GM19463 (cell line): Measurements from ENCODE around the gene PHF23.
A peak's percentile ranks its signal among the peaks of the same experiment; 100 is the strongest.

Experiments used
- ATAC-seq: cut with Tn5 transposase; IDR thresholded peaks from one replicate; pipeline ENCODE4 v1.9.1; 2021; ENCODE audit warnings: mild to moderate bottlenecking, moderate library complexity; ENCODE audit not compliant: unreplicated experiment

Gene PHF23

GRCh38 chr17:7221278-7222092, 17.8 kb downstream of the PHF23 start:
- ATAC-seq: no peak

DNA sequence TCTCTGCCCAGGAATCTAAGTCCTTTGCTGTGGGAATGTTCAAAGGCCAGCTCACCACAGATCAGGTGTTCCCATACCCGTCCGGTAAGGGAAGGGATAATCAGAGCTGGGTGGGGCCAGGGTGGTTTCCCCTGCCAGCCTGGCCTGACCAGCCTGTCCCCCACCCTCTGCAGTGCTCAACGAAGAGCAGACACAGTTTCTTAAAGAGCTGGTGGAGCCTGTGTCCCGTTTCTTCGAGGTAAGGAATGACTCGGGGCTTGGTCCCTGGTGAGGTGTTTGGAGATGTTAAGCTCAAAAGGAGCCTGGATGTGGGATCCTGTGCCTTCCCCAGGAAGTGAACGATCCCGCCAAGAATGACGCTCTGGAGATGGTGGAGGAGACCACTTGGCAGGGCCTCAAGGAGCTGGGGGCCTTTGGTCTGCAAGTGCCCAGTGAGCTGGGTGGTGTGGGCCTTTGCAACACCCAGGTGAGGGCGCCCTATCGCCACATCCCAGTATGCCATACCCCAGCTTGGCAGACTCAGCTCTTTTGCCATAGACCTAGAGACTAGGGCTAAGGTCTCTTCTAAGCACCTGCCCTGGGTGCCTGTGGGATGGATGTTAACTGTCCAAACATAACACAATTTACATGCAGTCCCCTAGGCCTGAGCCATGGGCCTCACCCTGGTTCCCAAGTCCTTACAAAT, 18.5 kb downstream of the PHF23 start:
- no peak for ATAC-seq

DNA sequence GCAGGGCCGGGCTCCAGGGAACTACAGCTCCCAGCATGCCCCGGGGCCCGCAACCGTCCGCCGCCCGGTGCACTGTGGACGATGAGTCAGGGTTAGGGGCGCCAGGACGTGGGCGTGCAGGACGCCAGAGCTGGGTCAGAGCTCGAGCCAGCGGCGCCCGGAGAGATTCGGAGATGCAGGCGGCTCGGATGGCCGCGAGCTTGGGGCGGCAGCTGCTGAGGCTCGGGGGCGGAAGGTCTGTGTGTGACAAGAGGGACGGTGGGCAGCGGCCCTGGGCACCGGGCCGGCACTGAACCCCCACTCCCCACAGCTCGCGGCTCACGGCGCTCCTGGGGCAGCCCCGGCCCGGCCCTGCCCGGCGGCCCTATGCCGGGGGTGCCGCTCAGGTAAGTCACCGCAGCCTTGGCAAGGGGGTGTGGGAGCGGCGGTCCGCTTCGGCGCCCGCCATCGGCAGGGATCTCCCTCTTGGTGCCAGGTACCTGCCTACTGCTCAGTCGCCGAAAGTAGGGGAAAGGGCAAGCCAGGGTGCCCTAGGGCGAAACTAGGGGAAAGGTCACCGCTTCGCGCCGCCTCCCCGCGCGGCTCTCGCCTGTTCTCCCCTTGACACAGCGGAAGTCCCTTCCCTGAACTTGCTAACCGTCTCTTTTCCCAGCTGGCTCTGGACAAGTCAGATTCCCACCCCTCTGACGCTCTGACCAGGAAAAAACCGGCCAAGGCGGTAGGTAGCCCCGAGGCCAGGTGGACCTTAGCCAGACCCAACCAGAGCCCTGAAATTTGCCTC, 19.3 kb downstream of the PHF23 start, which contains the start of the genes ACADVL and DLG4:
ACADVL (plus strand) TSS at position 127 of the 781 bp plus-strand sequence; CDS start at position 174, 47 bp downstream.
DLG4 (minus strand) TSS at position 25 of the 781 bp plus-strand sequence.
- peak; percentile 72 for ATAC-seq

GRCh38 chr17:7219229-7219811, 19.9 kb downstream of the PHF23 start:
- ATAC-seq: no peak

- no peak for ATAC-seq
These were observed 20.5 kb downstream of the PHF23 start for GRCh38 chr17:7218758-7219157.

DNA sequence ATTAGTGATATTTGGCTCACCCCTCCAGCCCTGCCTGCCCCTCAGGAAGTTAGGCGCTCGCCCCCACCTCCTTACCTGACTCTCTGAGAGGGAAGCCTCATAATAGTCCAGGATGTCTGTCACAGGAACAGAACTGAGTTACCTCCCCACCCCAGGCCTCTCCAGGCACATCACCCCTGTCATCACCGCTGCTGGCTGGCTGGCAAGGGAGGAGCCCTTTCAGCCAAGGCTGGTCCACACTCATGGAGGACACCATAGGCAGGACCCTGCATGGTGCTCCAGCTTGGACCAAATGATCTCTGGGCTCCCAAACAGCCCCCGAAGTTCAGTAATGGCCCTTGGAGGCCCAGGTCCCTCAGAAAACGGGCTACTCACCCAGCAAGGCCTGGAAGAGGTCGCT, 21.1 kb downstream of the PHF23 start:
- ATAC-seq: no peak

DNA sequence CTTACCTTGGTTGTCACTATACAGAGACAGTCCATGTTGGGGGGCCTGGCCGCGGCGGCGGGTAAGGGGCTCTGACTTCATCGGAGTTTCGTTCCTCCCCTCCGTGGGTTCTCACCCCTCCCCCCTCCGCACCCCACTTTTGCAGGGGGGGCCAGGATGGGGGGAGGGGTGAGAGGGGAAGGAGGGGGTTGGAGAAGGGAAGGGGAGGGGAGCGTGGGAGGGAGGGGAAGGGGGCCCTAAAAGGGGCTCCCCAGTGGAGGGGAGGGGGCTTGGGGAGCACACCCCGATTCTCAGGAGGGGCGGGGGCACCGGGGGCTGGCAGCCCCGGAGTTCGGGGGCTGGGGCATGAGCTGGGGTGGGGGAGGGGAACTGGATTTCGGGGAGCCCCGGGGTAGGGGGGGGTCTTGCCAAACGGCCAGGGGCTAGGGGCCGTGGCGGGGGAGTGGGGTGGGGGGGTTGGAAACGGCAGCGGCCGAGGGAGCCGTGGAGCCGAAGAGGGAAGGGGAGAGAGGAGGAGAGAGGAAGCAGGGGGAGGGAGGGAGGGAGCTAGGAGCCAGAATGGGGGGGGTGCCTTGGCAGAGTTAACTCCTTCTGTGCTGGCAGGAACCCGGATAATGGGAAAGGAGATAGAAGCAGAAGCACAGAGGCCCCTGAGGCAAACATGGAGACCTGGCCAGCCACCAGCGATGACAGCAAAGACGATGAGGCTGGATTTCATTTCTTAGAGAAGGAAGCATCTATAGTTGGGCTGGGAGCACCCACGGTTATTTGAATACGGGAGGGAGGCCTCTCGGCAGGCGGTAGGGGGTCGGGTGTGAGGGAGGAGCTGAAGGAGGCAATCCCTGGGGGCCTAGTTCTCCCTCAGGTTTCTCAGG, 21.9 kb downstream of the PHF23 start:
- no peak for ATAC-seq

DNA sequence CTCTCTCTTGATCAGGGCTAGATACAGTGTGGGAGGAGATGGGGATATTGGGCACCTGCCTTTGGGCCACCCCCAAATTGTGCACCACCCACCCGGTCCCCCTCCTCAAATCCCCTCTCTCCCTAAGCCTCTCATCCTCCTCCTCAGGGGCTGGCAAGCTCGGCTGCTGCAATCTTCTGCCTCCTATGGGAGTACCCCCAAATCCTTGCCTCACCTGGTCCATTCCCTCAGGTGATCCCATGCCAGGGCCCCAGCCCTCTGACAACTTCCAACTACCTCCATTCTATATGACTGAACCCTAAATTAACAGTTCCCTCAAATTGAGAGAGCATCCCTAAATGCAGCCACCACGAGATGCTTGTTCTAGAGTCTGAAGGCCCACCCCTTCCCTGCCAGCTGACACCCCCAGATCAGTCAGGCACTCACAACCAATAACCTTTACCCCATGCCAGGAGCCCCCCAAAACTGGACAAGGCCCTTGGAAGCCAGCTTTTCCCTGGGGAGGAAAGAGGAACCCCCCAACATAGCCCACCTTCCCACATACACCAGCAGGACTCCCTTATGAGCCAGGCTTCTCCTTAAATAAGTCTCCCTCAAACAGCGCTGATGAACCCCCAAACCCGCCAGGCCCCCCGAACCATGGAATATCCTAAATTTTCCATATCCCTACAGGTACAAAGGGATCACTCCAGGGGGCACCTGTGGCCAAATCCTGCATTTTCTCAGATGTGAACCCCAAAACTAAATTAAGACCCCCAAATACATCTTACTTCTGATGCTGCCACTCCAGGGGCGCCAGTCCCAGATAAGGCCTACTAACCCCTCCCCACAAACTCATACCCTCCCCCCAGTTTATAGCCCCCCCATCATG, 22.8 kb downstream of the PHF23 start:
- ATAC-seq: no peak

DNA sequence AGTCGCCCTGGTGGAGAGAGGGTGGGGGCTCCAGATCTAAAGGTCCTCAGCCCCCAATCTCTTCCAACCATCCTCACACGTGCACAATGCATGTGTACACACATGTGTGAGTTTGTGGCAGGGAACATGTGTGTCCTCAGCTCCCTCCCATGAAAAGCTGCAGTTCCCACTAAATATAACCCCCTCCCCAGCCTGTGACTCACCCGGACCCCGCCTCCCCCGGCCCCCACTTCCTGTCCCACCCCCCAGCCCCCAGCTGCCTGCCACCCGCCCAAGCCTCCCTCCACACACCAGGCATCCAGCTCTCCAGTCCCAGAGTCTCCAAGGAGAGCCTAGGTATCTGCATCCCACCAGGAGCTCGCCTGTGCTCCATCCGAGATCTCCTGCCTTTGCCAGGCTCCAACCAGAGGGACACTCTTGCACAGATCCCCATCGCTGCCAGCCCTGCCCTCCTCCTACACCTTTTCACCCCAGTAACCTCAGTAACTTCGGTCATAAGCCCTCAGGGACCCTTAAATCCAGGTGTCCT, 23.5 kb downstream of the PHF23 start:
- no peak for ATAC-seq

DNA sequence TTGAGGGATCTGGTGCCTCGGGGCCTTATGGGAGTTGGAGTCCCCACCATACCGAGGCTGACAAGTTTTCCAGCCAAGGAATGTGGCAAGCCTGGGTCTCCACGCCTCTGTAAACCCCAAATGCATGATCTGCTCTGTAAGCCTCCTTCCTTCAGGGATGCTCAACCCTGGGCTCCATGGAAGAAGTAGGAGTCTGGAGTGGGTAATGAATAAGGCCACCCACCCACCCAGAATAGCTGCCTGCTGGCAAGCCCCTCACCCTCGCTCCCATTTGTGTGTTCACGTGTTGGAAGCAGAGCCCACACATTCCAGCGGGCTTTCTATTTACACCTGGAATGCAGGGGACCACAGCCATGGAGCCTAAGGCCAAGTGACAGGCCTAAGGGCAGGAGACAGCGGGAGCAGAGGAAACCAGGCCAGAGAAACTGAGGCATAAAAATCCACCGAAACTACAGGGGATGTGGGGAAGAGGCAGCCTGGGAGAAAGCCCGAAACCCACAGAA, 24.1 kb downstream of the PHF23 start:
- ATAC-seq: no peak

DNA sequence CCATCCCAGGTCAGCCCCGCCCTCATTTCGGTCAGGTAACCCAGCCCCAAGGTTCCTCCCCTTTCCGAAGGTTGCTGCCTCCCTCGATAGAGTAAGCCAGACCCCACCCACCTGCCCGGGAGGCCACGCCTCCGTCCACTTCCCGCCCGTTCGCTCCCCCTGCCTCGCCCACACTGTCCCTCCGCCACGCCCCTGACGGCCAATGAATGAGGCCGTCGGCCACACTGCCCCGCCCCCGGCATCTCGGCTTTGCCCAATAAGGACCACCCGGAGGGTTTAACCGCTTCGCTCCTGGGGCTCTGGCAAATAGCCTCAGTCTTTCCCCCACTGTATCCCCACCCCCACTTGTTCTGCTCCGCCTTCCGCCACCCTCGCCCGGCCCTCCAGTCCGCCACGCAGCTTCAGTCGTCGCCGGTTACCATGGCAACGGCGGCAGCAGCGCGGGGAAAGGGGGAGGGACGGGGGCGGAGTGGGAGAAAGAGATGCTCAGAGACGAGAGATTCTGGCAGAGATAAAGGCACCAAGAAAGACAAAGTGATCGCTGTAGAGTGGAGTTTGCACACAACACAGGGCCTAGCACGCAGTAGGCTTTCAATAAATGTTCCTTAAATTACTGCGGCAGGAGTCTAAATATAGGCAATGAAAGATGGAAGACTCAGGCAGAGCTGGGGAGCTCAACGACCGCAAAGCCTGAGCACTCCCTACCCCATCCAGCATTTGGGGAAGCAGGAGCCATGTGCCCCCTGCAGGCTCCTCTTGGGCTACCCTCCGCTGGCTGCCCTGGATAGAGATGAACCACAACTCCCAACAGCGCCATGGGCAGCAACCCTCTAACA, 24.7 kb downstream of the PHF23 start:
- peak; percentile 61 for ATAC-seq

DNA sequence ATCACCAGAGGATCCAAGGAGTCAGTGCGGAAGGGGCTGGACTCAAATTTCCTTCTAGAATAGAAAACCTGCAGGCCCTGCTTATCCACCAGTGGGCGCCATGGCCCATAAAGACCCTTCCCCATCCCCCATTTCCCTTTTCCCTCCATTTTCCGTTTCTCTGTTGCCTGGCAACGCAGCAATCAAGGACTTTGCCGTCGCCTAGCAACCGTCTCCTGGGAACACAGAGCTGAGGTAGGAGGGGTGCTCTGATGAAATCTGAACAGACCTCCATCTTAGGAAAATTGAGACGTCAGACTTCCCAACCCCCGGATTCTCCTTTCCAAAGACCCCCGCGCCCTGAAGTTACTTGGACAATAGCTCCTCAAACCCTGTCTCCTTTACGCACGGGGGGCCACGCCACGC, 25.4 kb downstream of the PHF23 start:
- no peak for ATAC-seq

- no peak for ATAC-seq
These were observed 27.6 kb downstream of the PHF23 start for GRCh38 chr17:7211491-7212273.

DNA sequence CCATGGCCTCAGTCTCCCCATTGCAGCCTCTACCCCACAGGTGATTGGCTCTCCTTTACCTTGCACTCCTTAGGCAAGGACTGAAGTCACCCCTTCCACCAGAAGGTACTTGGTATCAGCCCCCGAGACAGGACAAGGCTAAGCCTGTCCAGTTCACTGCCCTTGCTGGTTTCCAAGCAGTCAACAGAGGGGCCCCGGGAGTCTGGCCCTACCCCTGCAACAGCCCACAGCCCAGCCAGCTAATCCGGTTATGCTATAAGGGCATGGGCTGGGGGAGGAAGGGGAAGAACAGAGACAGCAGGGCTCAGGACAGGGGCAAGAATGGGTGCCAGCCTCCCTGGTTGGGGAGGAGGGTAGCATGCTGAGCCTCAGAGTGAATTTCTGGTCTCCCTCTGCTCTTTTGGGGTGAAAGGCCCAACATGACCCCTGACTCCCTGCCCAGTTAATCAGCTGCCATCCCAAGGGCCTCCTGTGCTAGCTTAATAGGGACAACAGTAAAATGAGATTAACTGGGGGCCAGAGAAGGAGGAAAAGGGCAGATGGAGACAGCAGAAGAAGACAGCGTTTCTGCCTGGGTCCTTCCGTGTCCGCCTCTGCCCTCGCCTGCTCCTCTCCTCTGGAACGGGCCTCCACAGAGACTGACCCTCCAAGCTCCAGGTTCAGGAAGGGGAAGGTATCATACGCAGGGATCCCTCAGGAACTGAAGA, 30.4 kb downstream of the PHF23 start:
- ATAC-seq: no peak

DNA sequence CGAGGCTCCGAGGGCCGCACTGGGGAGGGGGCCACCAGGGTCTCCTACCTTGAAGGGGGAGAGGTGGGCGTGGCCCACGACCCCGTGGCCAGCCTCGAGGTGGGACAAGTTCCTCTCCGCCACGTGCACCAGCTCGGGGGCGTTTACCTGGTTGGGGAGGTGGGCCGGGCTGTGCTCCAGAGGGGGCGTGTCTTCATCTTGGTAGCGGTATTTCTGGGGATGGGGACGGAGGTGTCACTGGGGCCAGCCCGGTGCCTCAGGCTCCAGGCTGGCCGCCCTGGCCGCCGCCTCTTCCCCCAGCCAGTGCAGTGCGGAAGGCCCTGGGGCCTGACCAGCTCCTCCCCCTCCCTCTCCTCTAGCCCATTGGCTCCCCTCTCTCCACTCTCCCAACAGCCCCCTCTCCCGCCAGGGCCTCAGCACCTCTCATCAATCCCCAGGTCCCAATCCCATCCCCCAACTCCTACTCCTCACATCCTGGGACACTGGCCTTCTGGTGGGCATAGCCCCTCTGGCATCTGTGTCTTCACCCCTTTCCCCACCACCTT, 31.2 kb downstream of the PHF23 start:
- no peak for ATAC-seq
